Epithelial cell of prostate (primary cell): Measurements from ENCODE around the gene PAM16.

Source experiments
- DNase-seq: peaks from one replicate; pipeline ENCODE4 v3.0.0-alpha.2; 2011; ENCODE audit warnings: low read depth, low spot score
- H3K27ac ChIP-seq: fragments of 450-650 bp; 2 replicates; pipeline ENCODE4 v1.5.1; 2017; ENCODE audit warnings: mild to moderate bottlenecking

The PAM16 gene

GRCh38 chr16:4323845-4324488 is 27.2 kb downstream of the PAM16 start:
- peak overlapping the region; percentile 54 for H3K27ac ChIP-seq
- no peak for DNase-seq

DNA sequence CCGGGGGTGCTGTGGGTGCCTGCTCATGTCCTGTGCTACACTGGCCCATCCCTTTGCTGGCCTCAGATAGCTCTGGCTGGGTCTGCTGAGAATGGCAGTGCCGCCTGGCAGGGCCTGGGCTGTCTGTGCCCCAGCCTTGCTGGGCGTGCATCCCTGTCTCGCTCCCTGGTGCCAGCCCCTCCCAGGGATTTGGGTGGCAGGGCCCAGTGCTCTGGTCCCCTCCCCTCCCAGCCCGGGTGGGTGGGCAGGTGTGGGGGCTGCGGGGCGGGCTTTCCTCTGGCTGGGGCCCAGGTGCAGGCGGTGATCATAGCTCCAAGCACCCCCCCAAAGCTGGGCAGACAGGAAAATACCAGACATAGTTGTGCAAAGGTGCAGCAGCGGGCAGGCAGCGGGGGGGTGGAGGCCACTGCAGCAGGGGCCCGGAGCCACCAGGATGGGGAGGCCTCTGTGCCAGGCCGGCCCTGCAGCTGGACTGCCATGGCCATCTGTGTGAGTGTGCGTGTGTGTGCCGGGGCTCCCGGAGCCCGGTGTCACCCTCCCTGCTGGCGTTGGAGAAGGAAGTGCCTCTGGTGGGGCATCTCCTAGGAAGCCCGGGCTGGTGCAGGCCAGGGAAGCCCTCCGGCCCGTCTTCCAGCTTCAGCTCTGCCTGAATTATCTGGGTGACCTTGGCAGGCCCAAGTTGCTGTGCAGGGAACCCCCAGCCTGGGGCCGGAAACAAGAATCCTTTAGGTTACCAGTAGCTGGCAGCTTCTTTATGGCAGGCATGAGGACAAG is 27.9 kb downstream of the PAM16 start:
- H3K27ac ChIP-seq, result peak overlapping the region; percentile 54
- DNase-seq, result no peak

DNA sequence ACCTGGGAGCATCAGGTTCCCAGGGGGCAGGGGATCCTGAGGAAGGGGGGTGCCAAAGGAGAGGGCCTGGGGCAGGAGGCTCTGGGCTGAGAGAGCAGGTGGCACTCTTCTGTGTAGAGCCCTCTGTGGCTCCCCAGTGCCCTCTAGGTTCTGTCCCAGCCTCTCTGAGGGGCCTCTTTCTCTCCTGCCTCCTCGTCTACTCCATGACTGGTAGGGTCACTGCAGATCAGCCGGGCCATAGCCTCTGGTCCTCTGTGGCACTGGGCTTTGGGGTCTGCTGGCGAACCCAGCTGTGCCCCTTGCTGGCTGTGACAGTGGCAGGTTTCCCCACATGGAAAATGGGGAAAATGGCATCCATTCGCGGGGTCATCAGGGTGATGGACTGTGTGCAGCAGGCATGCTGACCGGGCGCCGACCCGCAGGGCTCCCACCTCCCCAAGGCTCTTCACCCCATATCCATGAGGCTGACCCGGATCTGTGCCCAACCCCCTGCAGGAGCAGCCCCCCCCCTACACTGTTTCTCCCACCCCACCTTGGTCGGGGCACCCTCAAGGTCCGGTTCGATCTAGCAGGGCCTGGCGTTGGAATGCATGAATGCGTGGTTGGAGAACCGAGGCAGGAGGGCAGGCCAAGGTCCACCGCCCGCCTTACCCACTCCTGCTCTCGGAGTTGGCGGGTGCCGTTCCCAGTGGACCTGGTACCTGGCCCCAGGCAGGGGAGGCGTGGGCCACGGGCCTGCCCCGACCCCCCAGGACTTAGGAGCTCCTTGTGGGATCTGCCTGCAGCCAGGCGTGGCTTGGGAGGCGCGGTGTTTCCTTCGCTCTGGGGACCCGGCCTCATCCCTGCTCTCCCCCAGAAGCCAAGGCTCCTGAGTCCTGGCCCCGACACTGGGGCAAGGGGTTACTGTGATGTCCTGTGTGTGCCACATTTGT is 28.7 kb downstream of the PAM16 start:
- peak overlapping the region; percentile 54 for H3K27ac ChIP-seq
- DNase-seq, result no peak

GRCh38 chr16:4321286-4322120 is 29.6 kb downstream of the PAM16 start:
- no peak for DNase-seq
- no peak overlapping the region for H3K27ac ChIP-seq

GRCh38 chr16:4320571-4321137 is 30.5 kb downstream of the PAM16 start:
- DNase-seq, result no peak
- H3K27ac ChIP-seq, result no peak overlapping the region

GRCh38 chr16:4319454-4320421 is 31.4 kb downstream of the PAM16 start:
- H3K27ac ChIP-seq, result no peak overlapping the region

GRCh38 chr16:4318967-4319366 is 32.2 kb downstream of the PAM16 start:
- H3K27ac ChIP-seq, result no peak overlapping the region

More at GRCh38 chr16:4319454-4320421, 31.4 kb downstream of the PAM16 start:
- DNase-seq, result no peak

DNA sequence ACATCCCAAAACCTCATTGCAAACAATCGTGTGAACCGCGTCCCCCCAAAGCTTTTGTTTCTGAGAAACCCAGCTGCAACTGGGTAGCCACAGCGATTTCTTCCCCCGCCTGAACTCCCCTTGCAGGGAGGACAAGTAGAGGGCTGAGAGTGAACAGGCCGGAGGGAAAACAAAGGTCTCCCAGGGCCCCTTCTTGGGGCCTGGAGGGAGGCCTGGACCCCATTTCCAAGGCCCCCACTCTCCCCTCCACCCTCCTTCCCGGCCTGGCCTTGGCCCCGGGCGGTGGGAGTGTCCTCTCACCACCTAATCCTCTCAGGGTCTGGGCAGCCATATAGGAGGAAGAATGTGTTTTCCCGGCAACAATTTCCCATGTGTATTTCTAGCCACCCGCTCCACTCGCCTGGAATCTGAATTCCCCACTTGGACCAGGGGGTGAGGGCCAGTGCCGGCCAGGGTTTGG is 32.6 kb downstream of the PAM16 start:
- no peak for DNase-seq

More at GRCh38 chr16:4318967-4319366, 32.2 kb downstream of the PAM16 start:
- no peak for DNase-seq

DNA sequence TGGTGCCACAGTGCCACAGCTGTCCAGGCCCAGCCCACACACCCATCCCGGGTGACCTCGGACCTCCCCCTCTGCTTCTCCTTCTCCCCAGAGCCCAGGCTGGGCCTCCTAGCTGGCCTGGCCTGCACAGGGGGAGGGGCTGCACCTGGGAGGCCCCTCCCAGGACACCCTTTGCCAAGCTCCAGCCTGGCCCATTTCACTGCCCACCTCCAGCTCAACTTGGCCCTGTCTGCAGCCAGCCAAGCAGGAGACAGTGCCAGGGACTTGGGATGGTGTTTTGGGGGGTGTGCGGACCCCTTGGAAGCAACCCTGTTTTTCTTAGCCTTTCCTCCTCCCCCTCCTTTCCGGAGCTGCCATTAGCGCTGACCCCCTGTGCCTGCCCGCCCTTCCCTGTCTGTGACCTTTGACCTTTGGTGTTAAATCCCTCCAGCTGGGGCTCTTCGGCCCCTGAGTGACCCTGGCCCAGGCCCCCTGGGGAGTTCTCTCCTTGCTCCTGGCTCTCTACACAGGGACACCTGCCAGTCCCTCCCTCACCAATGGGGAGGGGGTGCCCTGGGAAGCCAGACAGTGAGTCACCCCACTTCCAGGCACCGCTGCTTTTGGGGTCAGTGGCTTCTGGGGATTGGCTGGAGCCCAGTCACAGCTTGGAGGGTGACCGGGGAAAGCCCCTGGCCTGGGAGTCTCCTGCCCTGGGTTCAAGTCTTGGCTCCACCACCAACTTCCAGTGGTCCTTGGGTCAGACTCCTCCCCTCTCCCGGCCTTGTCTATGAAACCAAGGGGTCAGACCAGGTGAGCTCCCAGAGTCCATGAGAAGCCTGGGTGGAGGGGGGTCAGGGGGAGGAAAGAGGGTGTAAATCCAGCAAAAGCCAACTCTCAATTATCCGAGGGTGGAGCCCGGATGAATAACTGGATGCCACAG is 33.3 kb downstream of the PAM16 start:
- peak overlapping the region; percentile 45 for H3K27ac ChIP-seq
- no peak for DNase-seq

More for the DNA sequence above, 32.6 kb downstream of the PAM16 start:
- no peak overlapping the region for H3K27ac ChIP-seq

- no peak for DNase-seq
- H3K27ac ChIP-seq, result peak overlapping the region; percentile 45
These were observed 34.1 kb downstream of the PAM16 start for GRCh38 chr16:4316864-4317531.

GRCh38 chr16:4316108-4316863 is 34.8 kb downstream of the PAM16 start:
- DNase-seq, result no peak
- peak overlapping the region; percentile 45 for H3K27ac ChIP-seq

DNA sequence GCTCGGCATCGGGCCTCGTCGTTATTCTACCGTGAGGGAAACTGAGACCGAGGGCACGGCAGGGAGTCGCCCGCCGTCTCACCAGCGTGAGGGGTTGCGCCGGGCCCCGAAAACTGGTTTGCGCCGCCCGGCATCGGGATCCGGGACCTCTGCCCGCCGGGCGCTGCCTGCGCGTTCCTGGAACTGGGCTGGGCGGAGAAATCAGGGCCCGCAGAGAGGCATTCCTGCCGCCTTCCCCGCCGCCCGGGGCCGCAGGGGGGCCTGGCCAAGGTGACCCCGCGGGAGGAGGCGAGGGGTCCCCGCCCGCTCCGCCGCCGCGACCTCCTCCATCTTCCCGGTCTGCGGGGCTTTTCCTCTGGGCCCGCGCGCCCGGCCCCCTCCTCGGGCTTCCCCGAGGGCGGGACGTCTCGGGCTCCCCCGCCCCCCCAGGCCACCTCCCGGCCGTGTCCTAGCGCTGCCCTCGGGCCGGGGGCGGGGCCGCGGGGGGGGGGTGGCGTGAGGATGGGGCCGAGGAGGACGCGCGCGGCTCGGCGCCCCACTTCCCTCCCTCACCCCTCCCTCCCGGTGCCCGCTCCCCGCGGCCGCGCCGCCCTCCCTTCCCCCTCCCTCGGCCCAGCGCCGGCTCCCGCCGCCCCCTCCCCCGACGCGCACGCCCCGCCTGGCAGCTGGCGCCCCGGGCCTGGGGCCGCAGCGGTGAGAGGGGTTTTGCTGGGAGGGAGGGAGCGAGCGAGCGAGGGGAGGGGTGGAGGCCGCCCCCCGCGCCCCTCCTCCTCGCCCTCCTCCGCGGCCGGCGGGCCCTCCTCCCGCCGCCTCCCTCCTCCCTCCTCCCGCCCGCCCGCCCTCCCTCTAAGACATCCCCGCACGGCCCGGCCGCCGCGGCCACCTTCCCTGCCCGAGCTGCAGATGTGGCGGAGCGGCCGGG is 35.7 kb downstream of the PAM16 start, which contains the start of gene GLIS2:
TSS of gene GLIS2 (plus strand) at position 882 of the 922 bp plus-strand sequence. CDS start 16,214 bp downstream, outside the sequence.
- H3K27ac ChIP-seq, result peak within 1 kb of the TSS; percentile 45

GRCh38 chr16:4314532-4315185 is 36.5 kb downstream of the PAM16 start:
- peak overlapping the region; percentile 45 for H3K27ac ChIP-seq
- no peak for DNase-seq

More for the DNA sequence above, 35.7 kb downstream of the PAM16 start, which contains the start of gene GLIS2:
- no peak for DNase-seq
